C1 segment of cervical spinal cord (tissue), 14 donors: Measurements from ENCODE around the gene KBTBD12.

ENCODE experiments used
- DNase-seq, 14 donors: peaks; one replicate each; lab custom pipeline; 2025; lab: John Stamatoyannopoulos, UW

Gene KBTBD12

DNA sequence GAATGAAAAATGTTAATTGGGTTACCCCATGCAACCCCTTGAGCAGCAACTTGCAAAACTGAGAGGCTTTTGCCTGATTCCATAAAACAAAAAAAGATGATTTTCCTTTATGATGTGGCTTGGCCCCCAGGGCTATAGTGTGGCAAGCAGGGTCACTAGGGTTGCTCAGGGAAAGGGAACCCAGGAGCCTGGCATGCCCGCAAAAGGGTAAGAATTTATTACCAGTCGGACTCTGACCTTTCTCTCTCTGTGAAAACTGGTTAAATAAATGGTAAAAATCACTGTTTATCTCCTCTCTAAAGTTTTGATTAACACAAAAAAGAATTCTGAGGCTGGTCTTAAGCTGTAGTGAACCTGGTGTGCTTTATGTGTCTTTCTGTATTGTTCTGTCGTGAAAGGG is 99.5 kb downstream of the KBTBD12 start:
- DNase-seq, result no peak

DNA sequence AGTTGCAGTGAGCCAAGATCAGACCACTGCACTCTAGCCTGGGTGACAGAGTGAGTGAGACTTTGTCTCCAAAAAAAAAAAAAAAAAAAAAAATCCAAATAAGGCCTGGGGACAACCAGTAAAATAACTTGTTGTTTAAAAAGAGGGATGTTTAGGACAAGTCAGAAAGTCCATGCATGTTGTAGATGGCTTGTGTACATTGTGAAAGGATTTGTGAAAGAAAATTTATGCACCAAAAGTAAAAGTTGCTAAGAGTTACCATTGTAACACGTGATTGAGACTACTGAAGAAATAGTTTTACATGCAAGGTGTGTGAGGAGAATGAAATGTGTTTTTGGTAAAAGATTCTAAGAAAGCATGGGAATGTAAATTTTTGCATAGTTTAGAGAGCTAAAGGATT is 101.5 kb downstream of the KBTBD12 start:
- no peak for DNase-seq

DNA sequence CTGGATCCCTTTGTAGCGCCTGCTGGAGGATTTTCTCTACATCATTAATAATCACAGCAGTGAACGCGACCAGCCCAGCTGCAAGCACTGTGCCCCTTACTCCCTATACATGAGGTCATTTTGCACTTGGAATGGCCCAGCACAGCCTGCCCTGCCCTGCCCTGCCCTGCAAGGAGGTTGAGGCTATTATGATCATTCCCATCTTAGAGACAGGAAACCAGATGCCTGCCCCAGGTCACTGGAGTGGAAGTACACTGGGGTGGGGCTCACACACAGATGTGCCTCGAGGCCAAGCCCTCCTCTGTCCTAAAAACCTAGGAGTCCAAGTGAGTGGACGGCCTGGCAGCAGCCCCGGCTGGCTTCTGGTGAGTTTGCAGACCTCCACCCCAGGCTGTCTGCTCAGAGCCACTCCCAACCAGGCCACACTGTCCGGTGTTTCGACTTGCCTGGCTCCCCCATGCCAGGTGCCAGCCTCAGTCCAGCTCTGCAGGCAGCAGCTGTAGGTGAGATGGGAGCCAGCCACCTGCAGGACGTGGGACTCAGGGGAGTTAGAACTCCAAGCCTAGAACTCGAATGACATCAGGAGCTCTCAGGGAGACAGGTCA is 106.8 kb downstream of the KBTBD12 start:
- no peak for DNase-seq

DNA sequence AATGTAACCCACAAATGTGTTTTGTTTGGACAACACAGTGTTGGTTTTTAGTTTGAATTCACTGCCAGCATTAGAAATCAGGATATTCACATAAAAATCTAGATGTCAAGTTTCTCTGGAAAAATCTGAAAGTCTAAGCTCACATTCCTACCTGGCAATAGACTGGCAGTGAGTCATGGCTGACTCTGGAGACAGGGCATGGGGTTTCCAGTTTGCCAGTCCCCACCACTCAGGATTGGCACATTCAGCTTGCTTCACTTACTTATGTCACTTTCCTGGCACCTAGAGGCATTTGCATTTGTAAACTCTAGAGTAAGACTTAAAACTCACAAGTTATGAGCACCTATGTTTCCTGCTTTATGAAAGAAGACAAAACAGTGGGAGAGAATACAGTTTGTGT is 118.1 kb downstream of the KBTBD12 start:
- no peak for DNase-seq

DNA sequence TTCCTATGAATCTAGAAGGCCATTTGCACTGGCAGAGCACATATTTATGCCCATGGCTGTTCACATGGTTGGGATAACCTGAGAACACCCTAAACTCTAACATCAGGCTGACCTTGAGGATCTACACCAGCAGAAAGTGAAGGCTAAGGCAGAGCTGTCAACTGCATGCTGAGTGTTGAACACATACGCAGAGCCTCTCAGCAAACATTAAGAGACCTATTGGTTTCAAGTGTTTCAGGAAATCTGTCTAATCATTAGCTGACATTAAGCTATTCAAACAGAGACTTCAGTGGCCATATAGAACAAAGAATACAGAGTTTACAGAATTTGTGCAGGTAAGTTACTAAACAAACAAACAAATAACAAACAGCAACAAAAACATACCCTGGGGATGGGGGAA is 121.1 kb downstream of the KBTBD12 start:
- DNase-seq, result no peak
